H1 (cell line): ENCODE data around the gene GALK1. TPM values are rescaled to one million over a fixed set of nuclear protein-coding genes. Genes with fewer than 3 reads are reported as not detected.

Experiments
- CHD2 ChIP-seq: IDR thresholded peaks from 2 replicates; pipeline ENCODE4 v1.6.1; 2012; ENCODE audit warnings: low read length, improper control_type of control experiment
- CTCF ChIP-seq, 3 experiments: IDR thresholded peaks; 1 replicate in 2 of 3; 2 replicates in 1 of 3; pipeline versions ENCODE4 v1.5.1 to v1.6.1; 2011; ENCODE audit warnings: low read length in 3 of 3, mild to moderate bottlenecking in 3 of 3, inconsistent platforms in 2 of 3, low read depth in 1 of 3, moderate library complexity in 1 of 3; ENCODE audit not compliant: insufficient read depth in 1 of 3; ENCODE audit errors: control extremely low read depth in 1 of 3
- GTF2F1 ChIP-seq: IDR thresholded peaks from 2 replicates; pipeline ENCODE4 v1.6.1; 2012; ENCODE audit warnings: low read depth, low read length, improper control_type of control experiment, borderline replicate concordance
- KDM1A ChIP-seq: fragments of 200-600, 300-600 bp; sonication (generic); IDR thresholded peaks from 2 replicates; pipeline ENCODE4 v1.7.1; 2016; ENCODE audit warnings: mild to moderate bottlenecking, low read length, borderline replicate concordance
- MAFK ChIP-seq: IDR thresholded peaks from 2 replicates; pipeline ENCODE4 v1.6.1; 2012; ENCODE audit warnings: low read depth, mild to moderate bottlenecking, improper control_type of control experiment, low read length
- POU5F1 ChIP-seq: IDR thresholded peaks from 2 replicates; pipeline ENCODE4 v1.6.1; 2011; ENCODE audit warnings: low read depth, mild to moderate bottlenecking, low read length, moderate library complexity
- SIN3A ChIP-seq, 2 experiments: IDR thresholded peaks in 1 of 2; conservative IDR thresholded peaks in 1 of 2; 2 replicates each; pipeline ENCODE4 v1.6.1; 2011 to 2012; ENCODE audit warnings: low read length in 2 of 2, improper control_type of control experiment in 1 of 2, low read depth in 1 of 2, mild to moderate bottlenecking in 1 of 2
- SIX5 ChIP-seq: IDR thresholded peaks from 2 replicates; pipeline ENCODE4 v1.6.1; 2011; ENCODE audit warnings: mild to moderate bottlenecking, low read depth, low read length
- TAF7 ChIP-seq: optimal IDR thresholded peaks from 2 replicates; pipeline ENCODE3; 2011; ENCODE audit warnings: low read depth, mild to moderate bottlenecking, inconsistent platforms, low read length, moderate library complexity, borderline replicate concordance
- TBP ChIP-seq: IDR thresholded peaks from 2 replicates; pipeline ENCODE4 v1.6.1; 2011; ENCODE audit warnings: low read depth, low read length, improper control_type of control experiment
- USF2 ChIP-seq: IDR thresholded peaks from 2 replicates; pipeline ENCODE4 v1.6.1; 2011; ENCODE audit warnings: low read length, improper control_type of control experiment
- polyA plus RNA-seq, 7 experiments: library from polyadenylated mRNA; depleted of rRNA in 3 of 7; stranded (reverse) in 5 of 7; unstranded in 2 of 7; fragments of >200 nt in 5 of 7; fragments of 200-250 nt in 2 of 7; gene quantifications; 1 replicate in 5 of 7; 2 replicates in 1 of 7; 4 replicates in 1 of 7; pipeline versions ENCODE4 v1.2.1 to v1.2.3, GENCODE V29; 2011 to 2013; ENCODE audit warnings: missing spikeins in 2 of 7, mixed read lengths in 2 of 7
- total RNA-seq: library from RNA; stranded (reverse); fragmentation: NEBNext Ultra II Directional; extraction: Animal tissue kit (Norgen Biotek cat#: 25700); gene quantifications from 2 replicates; pipeline ENCODE4 v1.2.1, GENCODE V29; 2021

The GALK1 gene
- total and polyA plus RNA-seq, 2 of the 8 experiments (the other 6 are each of a cell fraction or from before 2014, with no cell fraction given), result 34.1 to 47.9 TPM

- TF ChIP-seq SIN3A (conservative IDR thresholded peaks at IDR 0.05 in 1 of 2, IDR thresholded peaks at IDR 0.05 in 1 of 2; ENCODE audit: low read depth in 1 of 2, low read length in 2 of 2), result no peak
- TF ChIP-seq GTF2F1, result no peak
- TF ChIP-seq USF2, result no peak
- peak; percentile 52 to 71 (median 69) for TF ChIP-seq CTCF (IDR thresholded peaks at IDR 0.05; ENCODE audit: control extremely low read depth in 1 of 3, insufficient read depth in 1 of 3, low read depth in 1 of 3, low read length in 3 of 3)
- no peak for TF ChIP-seq KDM1A
- no peak for TF ChIP-seq MAFK
- no peak for TF ChIP-seq POU5F1
- TF ChIP-seq TAF7, result no peak
- TF ChIP-seq TBP, result no peak
- TF ChIP-seq CHD2, result no peak
- TF ChIP-seq SIX5, result no peak
Measured at GRCh38 chr17:75773808-75774470, 8.9 kb upstream of the GALK1 start (continued).
